ACHN (cell line): ENCODE measurements around the gene GRIN3A.

Experiments used
- DNase-seq: peaks from one replicate; pipeline ENCODE4 v3.0.0-alpha.2; 2015
- in situ Hi-C: cut with HindIII; loops from 2 replicates; pipeline ENCODE4 v1.10.0; 2017; ENCODE audit warnings: low sequenced_read_pairs, low pct_ligation_motif_present, low pct_unique_long_range_greater_than_20kb

The GRIN3A gene

GRCh38 chr9:101707721-101708120, 30.7 kb downstream of the GRIN3A start:
- no peak for DNase-seq
- in situ Hi-C loops, result no loop called here

DNA sequence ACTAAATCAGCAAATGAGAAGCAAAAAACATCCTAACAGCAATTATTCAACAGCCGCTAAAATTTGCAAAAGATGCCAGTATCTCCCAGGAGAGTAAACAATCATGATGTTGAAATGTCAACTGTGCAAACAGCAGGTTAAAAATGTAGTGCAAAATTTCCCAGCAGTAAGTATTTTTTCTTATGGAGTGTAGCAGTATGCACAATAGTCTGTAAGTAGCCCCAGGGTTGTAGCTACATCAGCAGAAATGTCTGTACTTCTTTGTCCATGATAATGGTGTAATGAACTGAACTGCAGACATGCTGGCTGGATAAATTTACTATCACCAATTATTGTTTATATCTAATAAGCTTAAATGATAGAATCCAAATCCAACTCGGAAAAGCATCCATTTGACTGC, 31.4 kb downstream of the GRIN3A start:
- DNase-seq, result no peak
- in situ Hi-C loops, result no loop called here

- DNase-seq, result no peak
- in situ Hi-C loops, result no loop called here
Observed at GRCh38 chr9:101706261-101706798, 32.1 kb downstream of the GRIN3A start.

GRCh38 chr9:101705135-101705661, 33.2 kb downstream of the GRIN3A start:
- in situ Hi-C loops, result no loop called here
- DNase-seq, result peak; percentile 50

GRCh38 chr9:101702257-101702656, 36.2 kb downstream of the GRIN3A start:
- no peak for DNase-seq
- in situ Hi-C loops, result no loop called here

DNA sequence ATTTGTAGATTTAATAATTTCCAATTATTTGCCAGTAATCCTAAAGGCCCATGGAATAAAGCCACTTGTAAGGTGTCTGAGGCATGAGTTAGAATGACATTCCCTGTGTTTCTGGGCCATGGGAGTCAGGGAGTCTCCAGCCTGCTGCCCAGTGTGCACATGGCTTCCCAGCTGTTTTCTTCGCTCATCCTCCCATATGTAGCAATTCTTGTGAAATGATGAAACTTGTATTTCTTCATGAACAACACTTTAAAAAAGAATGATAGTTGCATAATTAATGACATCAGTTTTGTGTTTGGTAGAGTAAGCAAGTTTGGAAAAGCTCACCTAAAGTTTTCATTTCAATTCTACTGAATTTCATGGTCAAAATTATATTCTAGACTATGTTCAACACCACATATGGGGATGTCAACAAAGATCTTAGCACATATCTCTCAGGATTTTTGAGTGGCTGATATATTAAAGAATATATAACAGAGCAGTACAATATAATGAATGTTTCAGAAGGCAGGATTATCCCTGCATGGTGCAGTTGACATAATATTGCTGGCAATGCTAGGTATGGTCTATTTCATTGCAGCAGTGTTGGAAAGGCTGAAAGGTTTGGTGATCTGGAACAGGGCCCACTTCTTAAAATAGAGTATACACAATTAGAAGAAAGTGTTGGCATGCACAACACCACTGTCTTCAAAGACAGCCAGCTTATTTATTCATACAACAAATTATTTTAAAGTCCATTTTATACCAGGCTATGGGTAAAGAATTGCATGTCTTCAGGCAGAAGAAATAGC, 44.7 kb downstream of the GRIN3A start:
- in situ Hi-C loops, result no loop called here
- DNase-seq, result no peak

- DNase-seq, result no peak
- in situ Hi-C loops, result no loop called here
Observed at GRCh38 chr9:101691657-101692056, 46.8 kb downstream of the GRIN3A start.

DNA sequence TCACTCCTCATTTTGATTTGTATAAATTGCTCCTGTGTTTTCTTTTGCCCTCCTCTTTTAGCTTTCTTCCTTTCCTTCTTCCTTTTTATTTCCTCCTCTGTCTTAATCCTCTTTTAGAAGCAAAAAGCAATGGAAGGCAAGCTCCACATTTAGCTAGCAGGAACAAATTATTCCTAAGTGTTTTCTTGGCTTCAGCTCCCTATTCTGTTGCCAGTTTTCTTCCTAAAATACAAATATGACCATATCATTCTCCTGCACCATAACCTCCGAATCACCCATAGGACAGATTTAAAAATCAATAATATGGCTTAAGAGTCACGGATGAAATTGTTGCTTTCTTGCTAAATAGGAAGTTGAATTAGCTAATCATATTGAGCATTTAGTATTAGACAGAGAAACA, 49.4 kb downstream of the GRIN3A start:
- in situ Hi-C loops, result no loop called here
- DNase-seq, result no peak

GRCh38 chr9:101684665-101685064, 53.8 kb downstream of the GRIN3A start:
- in situ Hi-C loops, result no loop called here
- DNase-seq, result no peak

- in situ Hi-C loops, result no loop called here
Observed at GRCh38 chr9:101683236-101683635, 55.2 kb downstream of the GRIN3A start.

GRCh38 chr9:101677861-101678260, 60.6 kb downstream of the GRIN3A start:
- no peak for DNase-seq
- in situ Hi-C loops, result no loop called here

More at GRCh38 chr9:101683236-101683635, 55.2 kb downstream of the GRIN3A start:
- no peak for DNase-seq

GRCh38 chr9:101675341-101675740, 63.1 kb downstream of the GRIN3A start:
- in situ Hi-C loops, result no loop called here
- DNase-seq, result no peak

- in situ Hi-C loops, result no loop called here
Observed at GRCh38 chr9:101674165-101674564, 64.3 kb downstream of the GRIN3A start.

DNA sequence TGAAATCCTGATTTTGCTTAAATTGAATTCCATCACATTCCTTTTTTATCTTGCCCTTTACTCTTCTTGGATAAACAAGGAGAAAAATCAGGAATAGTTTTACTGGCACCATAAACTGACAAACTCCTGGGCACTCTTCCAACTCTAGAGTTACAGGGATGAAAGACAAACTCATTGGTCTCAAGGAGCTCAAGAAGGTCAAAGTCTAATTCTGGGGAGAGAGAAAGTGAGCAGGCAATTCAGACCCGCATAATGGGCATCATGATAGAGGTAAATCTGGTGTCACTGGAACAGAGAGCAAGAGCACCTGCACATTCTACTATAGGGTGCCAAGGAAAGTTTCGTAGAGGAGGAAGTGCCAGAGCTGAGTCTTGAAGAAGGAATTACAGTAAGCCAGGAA, 64.8 kb downstream of the GRIN3A start:
- no peak for DNase-seq
- in situ Hi-C loops, result no loop called here

More at GRCh38 chr9:101674165-101674564, 64.3 kb downstream of the GRIN3A start:
- DNase-seq, result no peak

DNA sequence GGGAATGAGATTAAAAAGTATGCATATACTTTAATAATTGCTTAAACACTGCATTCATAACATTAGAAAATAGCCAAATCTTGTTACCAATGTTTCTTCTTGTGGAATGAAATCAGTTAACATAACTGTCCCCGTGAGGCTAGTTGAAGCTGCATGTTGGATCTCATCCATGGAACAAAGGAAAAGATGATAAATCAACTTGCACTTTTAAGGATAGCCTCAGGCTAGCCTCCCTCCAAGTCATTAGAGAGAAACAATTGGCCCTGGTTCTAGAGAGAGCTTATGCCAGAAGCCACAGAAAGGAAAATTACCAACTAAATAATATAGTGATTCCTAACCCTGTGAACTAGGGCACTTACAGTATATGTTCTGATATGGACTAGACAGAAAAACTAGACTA, 66.9 kb downstream of the GRIN3A start:
- no peak for DNase-seq
- in situ Hi-C loops, result no loop called here

DNA sequence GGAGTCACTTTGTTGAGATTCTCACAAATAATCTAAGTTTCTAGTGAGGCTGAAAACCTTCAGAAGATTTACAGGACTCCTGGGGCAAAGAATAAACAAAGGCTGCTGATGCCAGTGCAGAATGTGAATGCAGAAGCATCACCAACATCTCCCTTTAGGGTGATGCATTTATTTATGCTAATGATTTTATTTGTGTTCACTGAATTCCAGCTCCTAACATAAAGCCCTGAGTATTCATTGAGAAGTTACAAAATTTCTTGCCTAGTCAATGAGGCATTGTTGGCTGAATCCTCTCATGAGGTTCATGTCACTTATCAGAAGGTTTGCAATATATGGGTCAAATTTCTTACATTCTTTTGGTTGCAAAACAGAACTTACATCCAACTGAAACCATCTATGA, 70.0 kb downstream of the GRIN3A start:
- in situ Hi-C loops, result no loop called here
- no peak for DNase-seq

- no peak for DNase-seq
- in situ Hi-C loops, result no loop called here
Observed at GRCh38 chr9:101664453-101664852, 74.0 kb downstream of the GRIN3A start.

GRCh38 chr9:101652601-101653175, 85.8 kb downstream of the GRIN3A start:
- DNase-seq, result no peak
- in situ Hi-C loops, result no loop called here

DNA sequence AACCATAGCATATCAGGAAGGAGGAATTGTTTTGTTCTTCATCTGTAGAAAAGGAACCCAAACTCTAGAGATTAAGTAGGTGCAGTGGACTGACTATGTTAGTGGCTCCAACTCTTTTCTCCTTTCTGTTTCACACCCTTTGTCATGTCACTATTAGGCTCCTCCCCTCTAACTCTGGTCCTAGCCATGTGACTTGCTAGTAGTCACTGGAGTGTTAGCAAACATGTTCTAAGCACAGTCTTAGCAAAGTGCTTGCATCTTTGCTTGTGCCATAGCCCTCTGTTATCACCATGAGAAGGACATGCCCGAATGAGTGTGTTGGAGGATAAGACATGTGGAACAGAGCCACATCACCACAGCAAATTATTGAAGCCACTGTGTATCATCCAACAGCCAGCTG, 88.3 kb downstream of the GRIN3A start:
- in situ Hi-C loops, result no loop called here
- no peak for DNase-seq

- DNase-seq, result no peak
- in situ Hi-C loops, result no loop called here
Observed at GRCh38 chr9:101648493-101648892, 90.0 kb downstream of the GRIN3A start.
